HG02885 (cell line): ENCODE results near the gene NPFF.

Experiments used
- ATAC-seq: cut with Tn5 transposase; IDR thresholded peaks from one replicate; pipeline ENCODE4 v1.9.1; 2021; ENCODE audit warnings: mild to moderate bottlenecking; ENCODE audit not compliant: unreplicated experiment, poor library complexity

Gene NPFF

GRCh38 chr12:53479331-53479730, 28.0 kb downstream of the NPFF start:
- ATAC-seq = no peak

GRCh38 chr12:53478865-53479264, 28.4 kb downstream of the NPFF start:
- ATAC-seq = no peak

- ATAC-seq = no peak
Measured at GRCh38 chr12:53476769-53477209, 30.5 kb downstream of the NPFF start.

- ATAC-seq = no peak
Measured at GRCh38 chr12:53474819-53475218, 32.5 kb downstream of the NPFF start.

GRCh38 chr12:53474077-53474476, 33.2 kb downstream of the NPFF start:
- no peak for ATAC-seq

- ATAC-seq = no peak
Measured at GRCh38 chr12:53472056-53472582, 35.2 kb downstream of the NPFF start.

- no peak for ATAC-seq
Measured at GRCh38 chr12:53468282-53468681, 39.0 kb downstream of the NPFF start.

- ATAC-seq = no peak
Measured at GRCh38 chr12:53467880-53468279, 39.4 kb downstream of the NPFF start.

- ATAC-seq = no peak
Measured at GRCh38 chr12:53467082-53467481, 40.2 kb downstream of the NPFF start.

- no peak for ATAC-seq
Measured at GRCh38 chr12:53466640-53467039, 40.6 kb downstream of the NPFF start.

- ATAC-seq = no peak
Measured at GRCh38 chr12:53465679-53466078, 41.6 kb downstream of the NPFF start.

GRCh38 chr12:53464685-53465418, 42.4 kb downstream of the NPFF start:
- ATAC-seq = no peak

GRCh38 chr12:53463802-53464560, 43.3 kb downstream of the NPFF start:
- ATAC-seq = no peak

GRCh38 chr12:53462935-53463334, 44.3 kb downstream of the NPFF start:
- no peak for ATAC-seq

- no peak for ATAC-seq
Measured at GRCh38 chr12:53461591-53461990, 45.7 kb downstream of the NPFF start.

- ATAC-seq = no peak
Measured at GRCh38 chr12:53461059-53461458, 46.2 kb downstream of the NPFF start.

GRCh38 chr12:53459097-53459496, 48.2 kb downstream of the NPFF start:
- ATAC-seq = no peak
